A673 (cell line): Measurements from ENCODE around the gene KCNC1.

Experiments
- EZH2 ChIP-seq: fragments of 200-600 bp; sonication (generic); IDR thresholded peaks from 2 replicates; pipeline ENCODE4 v1.6.1; 2017; ENCODE audit warnings: borderline replicate concordance, low read depth, mild to moderate bottlenecking, mixed read lengths, antibody characterized with exemption, low read length; ENCODE audit not compliant: poor library complexity, severe bottlenecking
- TF ChIP-seq, protein P1 (sequence below): fragments of 300-800, 200-600 bp; sonication (generic); conservative IDR thresholded peaks from 2 replicates; pipeline ENCODE4 v1.5.1; 2017; ENCODE audit warnings: low read depth, mild to moderate bottlenecking, antibody characterized with exemption, low read length, moderate library complexity, mixed read lengths

DNA sequence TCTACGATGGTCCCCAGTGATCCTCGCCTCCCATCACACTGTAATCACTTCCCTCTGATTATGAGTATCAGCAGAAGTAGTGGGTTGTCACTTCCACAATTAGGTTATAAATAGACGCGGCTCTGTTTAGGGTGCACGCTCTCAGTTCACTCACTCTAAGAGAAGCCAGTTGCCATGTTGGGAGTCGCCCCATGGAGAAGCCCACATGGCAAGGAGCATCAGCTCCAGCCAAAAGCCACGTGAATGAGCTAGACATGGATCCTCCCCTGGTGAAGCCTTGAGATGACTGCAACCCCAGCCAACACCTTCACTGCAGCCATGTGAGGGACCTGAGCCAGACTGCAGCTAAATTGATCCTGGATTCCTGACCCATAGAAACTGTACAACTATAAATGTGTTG is 41.6 kb upstream of the KCNC1 start:
- TF ChIP-seq, protein P1, sequence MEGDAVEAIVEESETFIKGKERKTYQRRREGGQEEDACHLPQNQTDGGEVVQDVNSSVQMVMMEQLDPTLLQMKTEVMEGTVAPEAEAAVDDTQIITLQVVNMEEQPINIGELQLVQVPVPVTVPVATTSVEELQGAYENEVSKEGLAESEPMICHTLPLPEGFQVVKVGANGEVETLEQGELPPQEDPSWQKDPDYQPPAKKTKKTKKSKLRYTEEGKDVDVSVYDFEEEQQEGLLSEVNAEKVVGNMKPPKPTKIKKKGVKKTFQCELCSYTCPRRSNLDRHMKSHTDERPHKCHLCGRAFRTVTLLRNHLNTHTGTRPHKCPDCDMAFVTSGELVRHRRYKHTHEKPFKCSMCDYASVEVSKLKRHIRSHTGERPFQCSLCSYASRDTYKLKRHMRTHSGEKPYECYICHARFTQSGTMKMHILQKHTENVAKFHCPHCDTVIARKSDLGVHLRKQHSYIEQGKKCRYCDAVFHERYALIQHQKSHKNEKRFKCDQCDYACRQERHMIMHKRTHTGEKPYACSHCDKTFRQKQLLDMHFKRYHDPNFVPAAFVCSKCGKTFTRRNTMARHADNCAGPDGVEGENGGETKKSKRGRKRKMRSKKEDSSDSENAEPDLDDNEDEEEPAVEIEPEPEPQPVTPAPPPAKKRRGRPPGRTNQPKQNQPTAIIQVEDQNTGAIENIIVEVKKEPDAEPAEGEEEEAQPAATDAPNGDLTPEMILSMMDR = no peak
- TF ChIP-seq EZH2 = no peak
